HCT116 (cell line): ENCODE measurements around the gene HBB. TPM values are rescaled to one million over a fixed set of nuclear protein-coding genes. Genes with fewer than 3 reads are reported as not detected.
"Not testable (repeated sequence)": the region's sequence is repeated elsewhere in the genome, so short reads cannot be mapped to it uniquely, and the experiment has no call there.

Experiments
- ATAC-seq: fragments of 200-7000 bp; cut with Tn5 transposase; 2 replicates; pipeline ENCODE4 v1.9.1; 2020; ENCODE audit warnings: mild to moderate bottlenecking, moderate library complexity
- BruUV-seq: library from RNA; stranded (reverse); fragments of 400-500 nt; replicated peaks from 2 replicates; lab custom pipeline; 2021; lab: Mats Ljungman, UMichigan
- CTCF ChIA-PET: fragments of 300-600 bp; sonication (Branson Sonifier 250); formaldehyde crosslinking; loops from one replicate; lab custom pipeline; 2021; ENCODE audit warnings: antibody characterized with exemption; lab: Charles Lee
- POLR2A ChIA-PET: fragments of 300-600, 350-600 bp; sonication (Branson Sonifier 250); formaldehyde crosslinking; loops from one replicate; lab custom pipeline; 2021; ENCODE audit warnings: antibody characterized with exemption; lab: Charles Lee
- RAD21 ChIA-PET, 2 experiments: fragments of 300-600 bp; sonication (Branson Sonifier 250); formaldehyde crosslinking; loops; one replicate each; lab custom pipeline; 2023; ENCODE audit warnings: low total read pairs in 2 of 2; ENCODE audit not compliant: uncharacterized antibody in 2 of 2, unreplicated experiment in 2 of 2, low non-redundant PET in 1 of 2; lab: Charles Lee
- DNase-seq: peaks from one replicate; pipeline ENCODE4 v3.0.0-alpha.2; 2010; ENCODE audit warnings: low read depth, low spot score
- H2AFZ ChIP-seq: fragments of 200-600 bp; shearing (Covaris generic), sonication (generic); 2 replicates; pipeline ENCODE4 v1.6.1; 2017; ENCODE audit warnings: low read depth, mixed run types, mixed read lengths, antibody characterized with exemption, low read length; ENCODE audit not compliant: poor library complexity, severe bottlenecking
- H3K27ac ChIP-seq: 2 replicates; pipeline ENCODE4 v1.5.1; 2012; ENCODE audit warnings: low read depth, low read length
- H3K27me3 ChIP-seq: fragments of 200-600 bp; sonication (generic); 2 replicates; pipeline ENCODE4 v1.6.1; 2016; ENCODE audit warnings: mixed run types, low read length, mixed read lengths; ENCODE audit not compliant: insufficient read depth
- H3K36me3 ChIP-seq, 2 experiments: fragments of 200-500 bp in 1 of 2; fragments of 200-600 bp in 1 of 2; sonication (Bioruptor generic) in 1 of 2; sonication (generic) in 1 of 2; 2 replicates each; pipeline versions ENCODE4 v1.5.1 to v1.6.1; 2014 to 2016; ENCODE audit warnings: low read length in 2 of 2, inconsistent platforms in 1 of 2, mixed read lengths in 1 of 2, mixed run types in 1 of 2; ENCODE audit not compliant: insufficient read depth in 2 of 2, control insufficient read depth in 1 of 2
- H3K4me1 ChIP-seq, 2 experiments: fragments of 200-600 bp in 1 of 2; sonication (generic) in 1 of 2; 2 replicates each; pipeline versions ENCODE4 v1.5.1 to v1.6.1; 2012 to 2017; ENCODE audit warnings: low read length in 2 of 2, inconsistent platforms in 1 of 2, mild to moderate bottlenecking in 1 of 2, mixed read lengths in 1 of 2, mixed run types in 1 of 2, moderate library complexity in 1 of 2; ENCODE audit not compliant: insufficient read depth in 2 of 2, control insufficient read depth in 1 of 2
- H3K4me2 ChIP-seq: fragments of 200-600 bp; sonication (generic); 2 replicates; pipeline ENCODE4 v1.6.1; 2017; ENCODE audit warnings: mixed run types, low read length, mixed read lengths
- H3K4me3 ChIP-seq, 2 experiments: fragments of 200-600 bp in 1 of 2; sonication (generic) in 1 of 2; replicated peaks in 1 of 2; 2 replicates each; pipeline ENCODE4 v1.5.1; 2011 to 2016; ENCODE audit warnings: low read length in 2 of 2, control low read depth in 1 of 2, low read depth in 1 of 2, mild to moderate bottlenecking in 1 of 2, mixed read lengths in 1 of 2, mixed run types in 1 of 2
- H3K79me2 ChIP-seq: fragments of 200-600 bp; sonication (generic); 2 replicates; pipeline ENCODE4 v1.6.1; 2017; ENCODE audit warnings: mild to moderate bottlenecking, mixed run types, low read length, moderate library complexity, mixed read lengths; ENCODE audit not compliant: insufficient read depth
- H3K9ac ChIP-seq: fragments of 200-600 bp; sonication (generic); 2 replicates; pipeline ENCODE4 v1.6.1; 2016; ENCODE audit warnings: low read length, mixed read lengths
- H3K9me2 ChIP-seq: fragments of 200-600 bp; sonication (generic), shearing (Covaris generic); 2 replicates; pipeline ENCODE4 v1.6.1; 2017; ENCODE audit warnings: mixed run types, mild to moderate bottlenecking, moderate library complexity; ENCODE audit not compliant: insufficient read depth
- H3K9me3 ChIP-seq, 2 experiments: fragments of 200-500 bp in 1 of 2; fragments of 200-600 bp in 1 of 2; sonication (Bioruptor generic) in 1 of 2; sonication (generic) in 1 of 2; 2 replicates each; pipeline ENCODE4 v1.6.1; 2014 to 2017; ENCODE audit warnings: low read length in 2 of 2, mixed read lengths in 2 of 2, inconsistent platforms in 1 of 2, low read depth in 1 of 2, mild to moderate bottlenecking in 1 of 2, mixed run types in 1 of 2, moderate library complexity in 1 of 2; ENCODE audit not compliant: control insufficient read depth in 1 of 2, insufficient read depth in 1 of 2
- H4K20me1 ChIP-seq: fragments of 200-600 bp; sonication (generic), shearing (Covaris generic); 2 replicates; pipeline ENCODE4 v1.6.1; 2017; ENCODE audit warnings: mixed run types, mild to moderate bottlenecking, moderate library complexity; ENCODE audit not compliant: insufficient read depth
- FOSL1 ChIP-seq: IDR thresholded peaks from 2 replicates; pipeline ENCODE4 v1.6.1; 2012; ENCODE audit warnings: low read depth
- RAD21 ChIP-seq: IDR thresholded peaks from 2 replicates; pipeline ENCODE4 v1.6.1; 2012; ENCODE audit warnings: low read depth, mild to moderate bottlenecking
- SRF ChIP-seq: IDR thresholded peaks from 2 replicates; pipeline ENCODE4 v1.6.1; 2012; ENCODE audit warnings: low read depth
- TCF7L2 ChIP-seq: IDR thresholded peaks from 2 replicates; pipeline ENCODE4 v1.7.0; 2011; ENCODE audit warnings: borderline replicate concordance, inconsistent platforms; ENCODE audit not compliant: insufficient read depth, insufficient read length; ENCODE audit errors: extremely low read depth
- ZFX ChIP-seq: fragments of 450-650 bp; IDR thresholded peaks from 2 replicates; pipeline ENCODE4 v1.6.1; 2017
- intact Hi-C: fragments of 100-400 bp; cut with micrococcal nuclease; formaldehyde crosslinking; loops from 2 replicates; pipeline ENCODE4 v1.10.0; 2022
- total RNA-seq: library from RNA; stranded (reverse); gene quantifications from one replicate; pipeline ENCODE4 v1.2.1, GENCODE V29; 2021; ENCODE audit not compliant: unreplicated experiment
- TF ChIP-seq, protein P1 (sequence below): IDR thresholded peaks from 2 replicates; pipeline ENCODE4 v1.6.1; 2012; ENCODE audit warnings: low read depth
- TF ChIP-seq, protein P2 (sequence below): IDR thresholded peaks from 2 replicates; pipeline ENCODE4 v1.6.1; 2011; ENCODE audit warnings: mild to moderate bottlenecking, low read length, moderate library complexity; ENCODE audit not compliant: insufficient replicate concordance; ENCODE audit errors: extremely low read depth

The HBB gene
- total RNA-seq, 1 experiment from 2014 or later: not detected

DNA sequence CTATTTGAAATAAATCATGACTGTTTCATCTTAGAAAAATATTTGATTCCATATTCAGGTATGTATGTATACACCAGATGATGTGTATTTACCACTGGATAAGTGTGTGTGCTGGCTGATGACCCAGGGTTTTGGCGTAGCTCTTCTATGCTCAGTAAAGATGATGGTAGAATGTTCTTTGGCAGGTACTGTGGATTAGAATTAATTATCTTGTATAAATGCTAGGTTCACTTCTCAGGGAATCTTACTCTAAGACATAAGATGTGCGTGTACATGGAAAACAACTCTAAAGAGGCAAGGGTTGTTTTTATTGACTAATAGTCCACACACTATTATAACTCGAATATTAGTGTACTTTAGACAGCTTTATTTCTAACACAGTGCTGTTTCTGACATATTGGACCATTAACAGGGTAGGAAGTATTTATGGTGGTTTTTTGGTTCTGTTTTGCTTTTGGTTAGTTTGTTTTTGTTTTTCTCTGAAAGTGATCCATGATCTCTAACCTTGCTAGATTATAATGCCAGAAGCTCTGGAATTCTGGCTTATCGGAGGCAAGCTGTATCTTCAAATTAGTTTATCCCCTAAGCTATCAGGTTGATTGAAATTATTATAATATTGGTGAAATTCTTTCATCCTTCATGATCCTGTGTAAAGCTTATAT lies 23.8 kb upstream of the HBB start:
- Histone ChIP-seq H4K20me1 (no peaks in the 10 kb centered on the region), H3K36me3 (no peaks in the 10 kb centered on the region), H3K9me2 (no peaks in the 10 kb centered on the region), H3K4me2 (no peak overlapping the region), H3K4me1 (no peaks in the 10 kb centered on the region), H3K79me2 (no peaks in the 10 kb centered on the region), H3K27me3 (peaks cover 36% of the 10 kb centered on the region), H2AFZ (no peak overlapping the region), H3K27ac (no peak overlapping the region), H3K9me3 (no peaks in the 10 kb centered on the region), H3K9ac (no peak overlapping the region), H3K4me3 (no peak overlapping the region)
- no peak for ATAC-seq
- ChIA-PET CTCF (no interaction called here), RAD21 (no interaction called here), POLR2A (no interaction called here)
- DNase-seq: no peak
- TSS peak; percentile 12 for BruUV-seq
- intact Hi-C loops: no loop called here
- TF ChIP-seq FOSL1 (no peak), SRF (no peak), TCF7L2 (no peak), RAD21 (no peak), ZFX (no peak)
- TF ChIP-seq, protein P1, sequence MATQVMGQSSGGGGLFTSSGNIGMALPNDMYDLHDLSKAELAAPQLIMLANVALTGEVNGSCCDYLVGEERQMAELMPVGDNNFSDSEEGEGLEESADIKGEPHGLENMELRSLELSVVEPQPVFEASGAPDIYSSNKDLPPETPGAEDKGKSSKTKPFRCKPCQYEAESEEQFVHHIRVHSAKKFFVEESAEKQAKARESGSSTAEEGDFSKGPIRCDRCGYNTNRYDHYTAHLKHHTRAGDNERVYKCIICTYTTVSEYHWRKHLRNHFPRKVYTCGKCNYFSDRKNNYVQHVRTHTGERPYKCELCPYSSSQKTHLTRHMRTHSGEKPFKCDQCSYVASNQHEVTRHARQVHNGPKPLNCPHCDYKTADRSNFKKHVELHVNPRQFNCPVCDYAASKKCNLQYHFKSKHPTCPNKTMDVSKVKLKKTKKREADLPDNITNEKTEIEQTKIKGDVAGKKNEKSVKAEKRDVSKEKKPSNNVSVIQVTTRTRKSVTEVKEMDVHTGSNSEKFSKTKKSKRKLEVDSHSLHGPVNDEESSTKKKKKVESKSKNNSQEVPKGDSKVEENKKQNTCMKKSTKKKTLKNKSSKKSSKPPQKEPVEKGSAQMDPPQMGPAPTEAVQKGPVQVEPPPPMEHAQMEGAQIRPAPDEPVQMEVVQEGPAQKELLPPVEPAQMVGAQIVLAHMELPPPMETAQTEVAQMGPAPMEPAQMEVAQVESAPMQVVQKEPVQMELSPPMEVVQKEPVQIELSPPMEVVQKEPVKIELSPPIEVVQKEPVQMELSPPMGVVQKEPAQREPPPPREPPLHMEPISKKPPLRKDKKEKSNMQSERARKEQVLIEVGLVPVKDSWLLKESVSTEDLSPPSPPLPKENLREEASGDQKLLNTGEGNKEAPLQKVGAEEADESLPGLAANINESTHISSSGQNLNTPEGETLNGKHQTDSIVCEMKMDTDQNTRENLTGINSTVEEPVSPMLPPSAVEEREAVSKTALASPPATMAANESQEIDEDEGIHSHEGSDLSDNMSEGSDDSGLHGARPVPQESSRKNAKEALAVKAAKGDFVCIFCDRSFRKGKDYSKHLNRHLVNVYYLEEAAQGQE: no peak
- TF ChIP-seq, protein P2, sequence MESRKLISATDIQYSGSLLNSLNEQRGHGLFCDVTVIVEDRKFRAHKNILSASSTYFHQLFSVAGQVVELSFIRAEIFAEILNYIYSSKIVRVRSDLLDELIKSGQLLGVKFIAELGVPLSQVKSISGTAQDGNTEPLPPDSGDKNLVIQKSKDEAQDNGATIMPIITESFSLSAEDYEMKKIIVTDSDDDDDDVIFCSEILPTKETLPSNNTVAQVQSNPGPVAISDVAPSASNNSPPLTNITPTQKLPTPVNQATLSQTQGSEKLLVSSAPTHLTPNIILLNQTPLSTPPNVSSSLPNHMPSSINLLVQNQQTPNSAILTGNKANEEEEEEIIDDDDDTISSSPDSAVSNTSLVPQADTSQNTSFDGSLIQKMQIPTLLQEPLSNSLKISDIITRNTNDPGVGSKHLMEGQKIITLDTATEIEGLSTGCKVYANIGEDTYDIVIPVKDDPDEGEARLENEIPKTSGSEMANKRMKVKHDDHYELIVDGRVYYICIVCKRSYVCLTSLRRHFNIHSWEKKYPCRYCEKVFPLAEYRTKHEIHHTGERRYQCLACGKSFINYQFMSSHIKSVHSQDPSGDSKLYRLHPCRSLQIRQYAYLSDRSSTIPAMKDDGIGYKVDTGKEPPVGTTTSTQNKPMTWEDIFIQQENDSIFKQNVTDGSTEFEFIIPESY: no peak

DNA sequence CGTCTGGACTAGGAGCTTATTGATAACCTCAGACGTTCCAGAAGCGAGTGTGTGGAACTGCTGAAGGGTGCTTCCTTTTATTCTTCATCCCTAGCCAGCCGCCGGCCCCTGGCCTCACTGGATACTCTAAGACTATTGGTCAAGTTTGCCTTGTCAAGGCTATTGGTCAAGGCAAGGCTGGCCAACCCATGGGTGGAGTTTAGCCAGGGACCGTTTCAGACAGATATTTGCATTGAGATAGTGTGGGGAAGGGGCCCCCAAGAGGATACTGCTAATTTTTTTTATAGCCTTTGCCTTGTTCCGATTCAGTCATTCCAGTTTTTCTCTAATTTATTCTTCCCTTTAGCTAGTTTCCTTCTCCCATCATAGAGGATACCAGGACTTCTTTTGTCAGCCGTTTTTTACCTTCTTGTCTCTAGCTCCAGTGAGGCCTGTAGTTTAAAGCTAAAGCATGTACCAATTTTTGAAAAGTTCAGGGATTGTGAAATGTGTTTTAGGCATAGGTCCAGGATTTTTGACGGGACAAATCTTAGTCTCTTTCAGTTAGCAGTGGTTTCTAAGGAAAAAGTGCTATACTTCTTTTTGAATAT lies 23.0 kb upstream of the HBB start, which contains the start of gene HBG1:
TSS of gene HBG1 (minus strand) at position 51 of the 590 bp plus-strand sequence. CDS start 53 bp downstream, outside the sequence.
- CTCF ChIA-PET, BruUV-seq, H3K9me3 ChIP-seq, POLR2A ChIA-PET, H3K27ac ChIP-seq, H4K20me1 ChIP-seq, ATAC-seq, H3K4me1 ChIP-seq, DNase-seq, RAD21 ChIA-PET, intact Hi-C loops, H3K4me3 ChIP-seq, H3K79me2 ChIP-seq, H3K36me3 ChIP-seq, H3K9me2 ChIP-seq, H3K4me2 ChIP-seq, H3K9ac ChIP-seq, H2AFZ ChIP-seq: not testable (repeated sequence)
- H3K27me3 ChIP-seq: peaks cover 44% of the 10 kb centered on the region
